Endothelial cell of umbilical vein (primary cell): ENCODE results near the gene FAM13C. TPM values are rescaled to one million over a fixed set of nuclear protein-coding genes. Genes with fewer than 3 reads are reported as not detected.

Source experiments
- BruUV-seq: library from RNA; stranded (reverse); fragments of 400-500 nt; replicated peaks from 2 replicates; lab custom pipeline; 2021; lab: Mats Ljungman, UMichigan
- CTCF ChIA-PET: fragments of 300-600, 350-600 bp; sonication (Branson Sonifier 250); formaldehyde crosslinking; loops from one replicate; lab custom pipeline; 2021; ENCODE audit warnings: antibody characterized with exemption, inconsistent platforms; lab: Charles Lee
- POLR2A ChIA-PET: fragments of 300-600, 350-600 bp; sonication (Branson Sonifier 250); formaldehyde crosslinking; loops from one replicate; lab custom pipeline; 2021; ENCODE audit warnings: antibody characterized with exemption, inconsistent platforms; lab: Charles Lee
- DNase-seq: peaks from one replicate; pipeline ENCODE4 v3.0.0-alpha.2; 2011; ENCODE audit warnings: low read depth, low spot score
- FAIRE-seq: peaks from 2 replicates; lab custom pipeline; 2011; peaks lifted over from hg19 to GRCh38; lab: Jason Lieb, UNC
- H2AFZ ChIP-seq: 2 replicates; pipeline ENCODE4 v1.6.0; 2012; ENCODE audit warnings: low read depth, low read length, control low read depth, inconsistent platforms
- H3K27ac ChIP-seq: 2 replicates; pipeline ENCODE4 v1.5.1; 2011; ENCODE audit warnings: low read depth, mild to moderate bottlenecking, control low read depth, low read length, moderate library complexity; ENCODE audit not compliant: insufficient read depth
- H3K27me3 ChIP-seq, 2 experiments: 2 replicates each; pipeline versions ENCODE4 v1.6.0 to v1.6.1; 2011; ENCODE audit warnings: low read length in 2 of 2, mixed read lengths in 1 of 2; ENCODE audit not compliant: control insufficient read depth in 2 of 2, insufficient read depth in 2 of 2
- H3K36me3 ChIP-seq, 2 experiments: 2 replicates in 1 of 2; 3 replicates in 1 of 2; pipeline ENCODE4 v1.5.1; 2011; ENCODE audit warnings: low read length in 2 of 2, mild to moderate bottlenecking in 1 of 2, moderate library complexity in 1 of 2; ENCODE audit not compliant: control insufficient read depth in 2 of 2, insufficient read depth in 2 of 2; ENCODE audit errors: extremely low read depth in 1 of 2
- H3K4me1 ChIP-seq: 3 replicates; pipeline ENCODE4 v1.5.1; 2011; ENCODE audit warnings: mild to moderate bottlenecking, low read length; ENCODE audit not compliant: control insufficient read depth, insufficient read depth; ENCODE audit errors: extremely low read depth
- H3K4me2 ChIP-seq: 2 replicates; pipeline ENCODE4 v1.6.1; 2011; ENCODE audit warnings: low read length, control low read depth, mixed read lengths; ENCODE audit not compliant: insufficient read depth
- H3K4me3 ChIP-seq, 3 experiments: fragments of 200-600 bp in 1 of 3; sonication (generic), shearing (Covaris generic) in 1 of 3; replicated peaks in 1 of 3; 2 replicates each; pipeline ENCODE4 v1.5.1; 2011 to 2016; ENCODE audit warnings: control low read depth in 3 of 3, low read length in 3 of 3, mild to moderate bottlenecking in 2 of 3, inconsistent platforms in 1 of 3, low read depth in 1 of 3, moderate library complexity in 1 of 3; ENCODE audit not compliant: insufficient read depth in 1 of 3
- H3K79me2 ChIP-seq: 2 replicates; pipeline ENCODE4 v1.6.0; 2012; ENCODE audit warnings: low read length, inconsistent platforms; ENCODE audit not compliant: control insufficient read depth, insufficient read depth
- H3K9ac ChIP-seq: replicated peaks from 2 replicates; pipeline ENCODE3; 2011; ENCODE audit warnings: low read length, control low read depth; ENCODE audit not compliant: insufficient read depth; ENCODE audit errors: extremely low read depth
- H3K9me1 ChIP-seq: replicated peaks from 3 replicates; pipeline ENCODE4 v1.6.0; 2011; ENCODE audit warnings: mild to moderate bottlenecking, low read length; ENCODE audit not compliant: control insufficient read depth, insufficient read depth; ENCODE audit errors: extremely low read depth
- H3K9me3 ChIP-seq: replicated peaks from 2 replicates; pipeline ENCODE4 v1.5.1; 2012; ENCODE audit warnings: low read length, inconsistent platforms; ENCODE audit not compliant: control insufficient read depth, insufficient read depth
- H4K20me1 ChIP-seq: replicated peaks from 2 replicates; pipeline ENCODE3; 2011; ENCODE audit warnings: mild to moderate bottlenecking, low read length; ENCODE audit not compliant: control insufficient read depth, insufficient read depth; ENCODE audit errors: extremely low read depth
- EZH2 ChIP-seq: IDR thresholded peaks from 2 replicates; pipeline ENCODE4 v1.6.1; 2012; ENCODE audit warnings: borderline replicate concordance, low read depth, mild to moderate bottlenecking, moderate library complexity, low read length, inconsistent platforms; ENCODE audit not compliant: severe bottlenecking
- FOS ChIP-seq: IDR thresholded peaks from 2 replicates; pipeline ENCODE4 v1.6.1; 2011; ENCODE audit warnings: mild to moderate bottlenecking, low read length, moderate library complexity, borderline replicate concordance; ENCODE audit not compliant: insufficient read depth
- GATA2 ChIP-seq: IDR thresholded peaks from 2 replicates; pipeline ENCODE4 v1.7.0; 2011; ENCODE audit warnings: low read depth, mild to moderate bottlenecking, moderate library complexity, mixed read lengths, low read length; ENCODE audit not compliant: insufficient read length, insufficient read depth
- JUN ChIP-seq: IDR thresholded peaks from 2 replicates; pipeline ENCODE4 v1.6.1; 2011; ENCODE audit warnings: borderline replicate concordance, low read depth; ENCODE audit not compliant: insufficient read length, insufficient read depth
- MYC ChIP-seq: IDR thresholded peaks from one replicate; pipeline ENCODE4 v1.6.1; 2011; ENCODE audit warnings: mild to moderate bottlenecking, low read depth, low read length
- POLR2A ChIP-seq: IDR thresholded peaks from 2 replicates; pipeline ENCODE4 v1.6.1; 2012; ENCODE audit warnings: low read depth, mild to moderate bottlenecking, control low read depth, low read length
- POLR2AphosphoS5 ChIP-seq: IDR thresholded peaks from 2 replicates; pipeline ENCODE4 v1.6.1; 2012; ENCODE audit warnings: low read depth, mild to moderate bottlenecking, control low read depth, low read length, moderate library complexity; ENCODE audit not compliant: insufficient read depth
- dilution Hi-C: fragments of 300-500 bp; cut with MboI; formaldehyde crosslinking; loops from one replicate; pipeline ENCODE4 v1.15.0; 2019; ENCODE audit warnings: low sequenced_read_pairs; ENCODE audit not compliant: extremely low pct_ligation_motif_present
- intact Hi-C: fragments of 100-400 bp; cut with micrococcal nuclease; formaldehyde crosslinking; loops from one replicate; pipeline ENCODE4 v1.10.0; 2022
- polyA plus RNA-seq, 4 experiments: library from polyadenylated mRNA; depleted of rRNA in 3 of 4; stranded (reverse) in 3 of 4; unstranded in 1 of 4; fragments of >200 nt; gene quantifications; 2 replicates each; pipeline versions ENCODE4 v1.2.1 to v1.2.3, GENCODE V29; 2011 to 2012; ENCODE audit warnings: missing spikeins in 1 of 4
- total RNA-seq: library from RNA; stranded (reverse); gene quantifications from 2 replicates; pipeline ENCODE4 v1.2.3, GENCODE V29; 2021
- TF ChIP-seq, protein P1 (sequence below): IDR thresholded peaks from 2 replicates; pipeline ENCODE4 v1.6.1; 2011; ENCODE audit not compliant: insufficient read depth, insufficient read length
- TF ChIP-seq, protein P2 (sequence below), 2 donors: IDR thresholded peaks; 1 replicate in 1 of 2; 2 replicates in 1 of 2; pipeline ENCODE4 v1.5.1; 2011; ENCODE audit warnings: low read length in 2 of 2, mild to moderate bottlenecking in 2 of 2, moderate library complexity in 2 of 2, control low read depth in 1 of 2, inconsistent platforms in 1 of 2, low read depth in 1 of 2; ENCODE audit not compliant: insufficient read depth in 1 of 2; ENCODE audit errors: extremely low read depth in 1 of 2

FAM13C gene
- total and polyA plus RNA-seq, 2 donors (not counting 3 experiments of a cell fraction or from before 2014, with no cell fraction given), result 0.03 TPM; not detected in 1

DNA sequence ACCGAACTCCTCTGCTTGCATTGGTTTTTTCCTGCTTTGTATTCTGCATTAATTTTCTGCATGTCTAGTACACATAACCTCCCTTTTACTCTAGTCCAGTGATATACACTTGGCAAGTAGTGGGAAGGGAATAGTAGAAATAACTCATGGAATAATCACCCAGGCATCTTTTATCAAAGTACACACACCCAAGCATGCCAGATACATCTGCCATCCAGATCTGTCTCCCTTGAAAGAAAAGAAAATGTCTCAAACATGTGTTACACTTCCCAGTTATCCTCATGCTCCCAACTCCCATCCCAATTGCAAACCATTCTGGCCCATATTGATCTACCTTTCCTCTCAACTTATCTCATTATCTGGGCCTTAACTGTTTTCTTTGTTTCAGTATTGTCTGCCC, 106.9 kb downstream of the FAM13C start:
- dilution Hi-C loops (no loop called here), intact Hi-C loops (no loop called here)
- no peak for TF ChIP-seq POLR2AphosphoS5
- no peak for TF ChIP-seq EZH2
- TF ChIP-seq, protein P1, sequence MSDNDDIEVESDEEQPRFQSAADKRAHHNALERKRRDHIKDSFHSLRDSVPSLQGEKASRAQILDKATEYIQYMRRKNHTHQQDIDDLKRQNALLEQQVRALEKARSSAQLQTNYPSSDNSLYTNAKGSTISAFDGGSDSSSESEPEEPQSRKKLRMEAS, result no peak
- no peak for TF ChIP-seq GATA2
- TF ChIP-seq FOS, result no peak
- TF ChIP-seq, protein P2, sequence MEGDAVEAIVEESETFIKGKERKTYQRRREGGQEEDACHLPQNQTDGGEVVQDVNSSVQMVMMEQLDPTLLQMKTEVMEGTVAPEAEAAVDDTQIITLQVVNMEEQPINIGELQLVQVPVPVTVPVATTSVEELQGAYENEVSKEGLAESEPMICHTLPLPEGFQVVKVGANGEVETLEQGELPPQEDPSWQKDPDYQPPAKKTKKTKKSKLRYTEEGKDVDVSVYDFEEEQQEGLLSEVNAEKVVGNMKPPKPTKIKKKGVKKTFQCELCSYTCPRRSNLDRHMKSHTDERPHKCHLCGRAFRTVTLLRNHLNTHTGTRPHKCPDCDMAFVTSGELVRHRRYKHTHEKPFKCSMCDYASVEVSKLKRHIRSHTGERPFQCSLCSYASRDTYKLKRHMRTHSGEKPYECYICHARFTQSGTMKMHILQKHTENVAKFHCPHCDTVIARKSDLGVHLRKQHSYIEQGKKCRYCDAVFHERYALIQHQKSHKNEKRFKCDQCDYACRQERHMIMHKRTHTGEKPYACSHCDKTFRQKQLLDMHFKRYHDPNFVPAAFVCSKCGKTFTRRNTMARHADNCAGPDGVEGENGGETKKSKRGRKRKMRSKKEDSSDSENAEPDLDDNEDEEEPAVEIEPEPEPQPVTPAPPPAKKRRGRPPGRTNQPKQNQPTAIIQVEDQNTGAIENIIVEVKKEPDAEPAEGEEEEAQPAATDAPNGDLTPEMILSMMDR (IDR thresholded peaks at IDR 0.05; ENCODE audit: extremely low read depth in 1 of 2, insufficient read depth in 1 of 2, low read depth in 1 of 2, low read length in 2 of 2), result no peak
- no peak for TF ChIP-seq JUN
- no peak for TF ChIP-seq POLR2A
- no peak for TF ChIP-seq MYC
- no peak overlapping the region for H3K27ac ChIP-seq
- H2AFZ ChIP-seq, result no peak overlapping the region
- ChIA-PET CTCF (no interaction called here), POLR2A (no interaction called here)
- H3K4me1 ChIP-seq, result no peaks in the 10 kb centered on the region
- no peaks in the 10 kb centered on the region for H3K27me3 ChIP-seq
- BruUV-seq, result no TSS peak
- no peak overlapping the region for H3K4me2 ChIP-seq
- FAIRE-seq (no peak), DNase-seq (no peak)
- H4K20me1 ChIP-seq, result no peaks in the 10 kb centered on the region
- no peaks in the 10 kb centered on the region for H3K36me3 ChIP-seq
- H3K9me3 ChIP-seq, result no peaks in the 10 kb centered on the region
- H3K9me1 ChIP-seq, result no peaks in the 10 kb centered on the region
- H3K79me2 ChIP-seq, result no peaks in the 10 kb centered on the region
- H3K9ac ChIP-seq, result no peak overlapping the region
- no peak overlapping the region for H3K4me3 ChIP-seq
